GM19397 (cell line): Measurements from ENCODE around the gene CAMKV.
"Not testable (repeated sequence)": the region's sequence is repeated elsewhere in the genome, so short reads cannot be mapped to it uniquely, and the experiment has no call there.

ENCODE experiments used
- ATAC-seq: cut with Tn5 transposase; IDR thresholded peaks from one replicate; pipeline ENCODE4 v1.9.1; 2021; ENCODE audit warnings: mild to moderate bottlenecking, moderate library complexity; ENCODE audit not compliant: unreplicated experiment

Gene CAMKV

DNA sequence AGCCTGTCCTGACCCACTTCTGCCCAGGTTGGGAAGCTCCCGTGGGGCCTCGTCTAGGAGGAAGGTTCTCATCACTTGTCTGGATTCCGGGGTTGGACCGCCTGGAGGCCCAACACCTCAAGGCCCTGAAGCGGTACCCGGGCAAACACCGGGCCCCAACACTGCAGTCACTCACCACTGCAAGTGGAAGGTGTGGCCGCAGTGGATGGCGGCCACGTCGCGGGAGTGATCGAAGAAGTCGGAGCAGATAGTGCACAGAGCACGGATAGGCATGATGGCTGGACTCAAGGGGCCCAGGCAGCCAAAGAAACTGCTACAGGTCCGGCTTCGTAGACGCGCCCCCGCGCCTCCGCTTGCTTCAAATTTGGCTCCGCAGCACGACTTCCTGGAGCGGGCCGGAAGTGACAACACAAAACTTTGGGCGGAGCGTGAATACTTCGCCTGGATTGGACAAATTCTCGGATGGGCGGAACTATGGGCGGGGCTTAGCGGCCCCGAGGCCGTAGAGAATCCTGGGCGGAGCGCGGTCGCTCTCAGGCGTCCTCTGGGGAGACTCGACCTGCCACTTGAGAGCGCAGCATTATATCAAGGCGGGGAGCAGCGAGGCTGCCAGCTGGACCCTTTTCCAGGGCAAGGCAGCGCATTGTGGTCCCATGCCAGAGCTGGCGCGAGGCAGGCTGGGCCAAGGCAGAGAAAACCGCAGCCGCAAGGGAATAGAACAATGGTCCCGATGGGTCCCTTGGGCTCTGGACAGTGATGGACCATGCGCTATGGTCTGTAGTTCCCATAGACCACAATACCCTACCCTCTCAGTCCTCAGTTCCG, 13.3 kb downstream of the CAMKV start, which contains the start of gene TRAIP:
TSS of gene TRAIP (minus strand) at position 384 of the 825 bp plus-strand sequence. CDS start at position 273, 111 bp downstream.
- peak; percentile 89 for ATAC-seq

DNA sequence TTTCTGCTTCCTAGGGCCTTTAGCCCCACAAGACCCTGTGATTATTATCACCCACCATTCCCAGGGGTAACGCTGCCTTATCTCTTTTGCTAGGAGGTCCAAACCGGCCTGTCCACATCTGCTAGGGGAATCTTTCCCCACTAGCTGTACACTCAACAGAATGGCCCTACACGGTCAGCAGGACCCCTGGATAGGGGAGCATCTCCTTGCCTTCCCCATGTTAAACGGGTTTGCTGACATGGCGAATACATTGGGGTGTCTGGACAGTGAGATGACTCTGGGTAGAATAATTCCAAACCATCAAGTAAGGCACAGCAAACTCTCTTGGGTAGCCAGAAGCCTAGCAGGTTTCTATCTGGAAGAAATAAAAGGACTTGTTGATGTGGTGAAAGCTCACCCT, 14.0 kb downstream of the CAMKV start:
- no peak for ATAC-seq

DNA sequence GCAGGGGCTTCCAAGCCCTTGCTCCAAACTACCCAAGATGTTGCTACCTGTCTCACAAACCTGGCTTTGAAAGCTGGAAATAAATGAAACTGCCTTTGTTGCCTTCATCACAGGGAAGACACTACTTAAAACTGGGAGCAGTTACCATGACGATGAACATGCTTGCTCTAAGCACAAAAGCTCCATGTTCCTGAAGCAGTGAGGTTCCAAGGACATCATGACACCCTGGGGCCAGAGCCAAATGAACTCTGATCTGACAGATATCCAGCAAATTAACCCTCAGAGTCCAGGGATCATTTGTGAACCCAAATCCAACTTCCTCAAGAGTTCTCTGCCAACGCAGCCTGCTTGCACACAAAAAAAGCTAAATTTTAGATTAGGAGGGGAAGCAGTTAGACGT, 24.0 kb downstream of the CAMKV start:
- no peak for ATAC-seq

DNA sequence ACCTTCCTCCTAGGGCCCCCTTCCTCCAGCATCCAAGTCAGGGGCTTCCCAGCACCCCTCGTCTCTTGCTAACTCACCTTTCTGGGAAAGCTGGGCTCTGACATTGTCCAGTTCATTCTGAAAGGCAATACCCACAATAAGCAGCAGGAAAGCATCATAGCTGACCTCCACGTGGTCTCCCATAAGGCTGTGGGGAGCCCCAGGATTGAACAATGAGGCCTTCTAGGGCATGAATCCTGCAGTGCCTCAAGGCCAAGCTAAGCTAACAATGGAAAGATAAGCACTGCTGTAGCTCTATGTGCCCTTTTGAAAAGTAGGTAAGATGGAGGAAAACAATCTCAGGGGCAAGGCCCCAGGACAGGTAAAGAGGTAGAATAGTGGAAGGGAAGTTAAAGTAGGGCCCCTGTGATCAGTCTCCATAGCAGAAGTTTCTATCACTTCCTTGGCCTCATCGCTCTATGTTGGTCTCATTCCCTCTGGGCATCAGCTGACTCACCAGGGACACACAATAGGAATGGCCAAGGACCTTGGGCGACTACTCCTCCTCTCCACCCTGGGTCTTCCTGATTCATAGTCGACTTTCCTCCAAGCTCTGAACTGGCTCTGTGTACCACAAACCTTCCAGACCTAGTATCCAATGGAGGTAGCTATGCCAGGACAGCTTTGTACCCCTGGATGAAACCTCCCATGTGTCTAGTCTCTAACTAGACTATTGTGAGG, 25.1 kb downstream of the CAMKV start:
- no peak for ATAC-seq

DNA sequence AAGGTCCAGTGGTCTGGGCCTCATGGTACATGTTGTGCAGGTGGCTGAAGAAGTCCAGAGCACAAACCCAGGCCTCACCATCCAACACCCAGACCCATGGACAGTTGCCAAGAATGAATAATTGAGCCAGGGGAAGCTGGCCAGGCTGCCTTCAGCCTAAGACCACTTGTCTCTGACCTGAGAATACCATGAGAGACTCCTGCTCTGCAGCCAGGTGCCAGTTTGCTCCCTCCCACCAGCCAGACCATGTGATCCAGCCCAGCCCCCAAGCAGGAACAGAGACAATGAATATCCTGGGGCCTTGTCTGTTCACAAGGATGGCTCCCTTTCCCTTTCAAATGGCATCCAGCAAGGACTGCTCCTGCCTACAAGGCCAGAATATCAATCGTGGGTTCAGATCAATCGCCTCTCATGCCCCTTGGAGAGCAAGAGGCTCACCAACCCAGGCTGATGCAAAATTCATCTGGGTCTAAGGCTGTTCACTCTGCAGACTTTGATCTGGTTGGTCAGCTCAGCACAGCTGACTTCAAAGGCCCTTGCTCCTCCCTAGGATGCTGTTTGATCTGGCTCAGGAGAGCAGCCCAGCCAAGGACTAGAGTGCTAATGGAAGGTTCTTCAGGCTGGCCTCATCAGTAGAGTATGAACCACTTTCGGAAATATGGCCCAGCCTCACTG, 26.7 kb downstream of the CAMKV start:
- ATAC-seq, result no peak

DNA sequence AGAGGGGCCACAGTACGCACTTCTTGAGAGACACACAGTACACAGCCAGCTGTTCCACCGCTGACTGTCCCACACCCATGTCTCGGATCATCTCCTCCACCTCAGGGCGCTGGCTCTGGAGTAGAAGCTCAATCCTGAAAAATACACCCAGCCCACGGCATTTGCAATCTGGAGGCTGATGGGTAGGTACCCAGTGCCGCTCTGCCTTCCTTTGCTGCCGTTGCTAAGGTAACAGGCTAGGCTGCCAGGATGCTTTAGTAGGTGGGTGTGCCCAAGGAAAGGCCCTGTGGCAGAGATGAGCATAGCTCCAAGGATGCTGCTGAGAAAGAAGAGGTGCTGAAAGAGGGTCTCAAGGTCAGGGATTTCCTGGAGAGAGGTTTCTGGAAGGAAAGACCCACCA, 27.9 kb downstream of the CAMKV start:
- no peak for ATAC-seq

DNA sequence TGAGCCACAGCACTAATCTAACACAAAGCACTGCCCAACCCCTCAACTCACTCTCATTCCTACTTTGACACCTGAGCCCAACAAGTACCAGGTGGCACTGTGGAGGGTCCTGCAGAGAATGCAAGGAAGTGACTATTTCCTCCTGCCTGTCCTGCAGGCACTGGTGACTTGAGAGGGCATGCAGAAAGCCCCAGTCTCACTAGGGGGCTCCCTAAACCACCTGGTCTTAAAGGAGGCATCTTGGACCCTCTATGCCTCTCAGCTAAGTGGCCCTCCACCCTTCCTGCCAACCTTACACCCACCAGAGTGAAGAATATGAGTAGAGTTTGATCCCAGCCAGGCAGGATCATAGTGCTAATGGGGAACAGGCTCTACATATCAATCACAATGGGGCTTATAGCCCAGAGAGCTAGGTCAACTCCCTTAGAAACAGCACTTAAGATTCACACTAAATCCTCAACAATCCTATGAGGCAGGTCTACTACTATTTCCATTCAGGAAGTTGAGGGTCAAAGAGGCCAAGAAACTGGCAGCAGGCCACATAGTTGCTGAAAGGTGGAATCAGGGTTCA, 28.5 kb downstream of the CAMKV start:
- no peak for ATAC-seq

DNA sequence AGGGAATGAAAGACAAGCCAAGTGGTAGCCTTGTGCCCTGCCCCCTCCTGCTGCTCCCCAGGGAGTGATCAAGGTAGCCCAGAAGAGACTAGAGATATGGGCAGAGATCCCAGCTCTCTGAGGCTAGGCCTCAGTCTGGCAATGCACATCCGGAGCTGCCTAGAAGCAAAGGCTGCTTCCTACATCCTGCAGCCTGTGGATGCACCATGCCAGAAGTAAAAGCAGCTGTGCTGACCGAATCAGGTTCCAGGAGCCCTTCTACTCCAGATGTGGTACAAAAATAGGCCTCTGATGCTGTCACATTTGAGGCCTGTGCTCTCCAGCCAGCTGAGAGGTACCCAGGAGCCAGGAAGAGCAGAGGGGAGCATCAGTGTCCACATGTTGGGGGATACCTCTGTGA, 29.3 kb downstream of the CAMKV start:
- ATAC-seq, result no peak

DNA sequence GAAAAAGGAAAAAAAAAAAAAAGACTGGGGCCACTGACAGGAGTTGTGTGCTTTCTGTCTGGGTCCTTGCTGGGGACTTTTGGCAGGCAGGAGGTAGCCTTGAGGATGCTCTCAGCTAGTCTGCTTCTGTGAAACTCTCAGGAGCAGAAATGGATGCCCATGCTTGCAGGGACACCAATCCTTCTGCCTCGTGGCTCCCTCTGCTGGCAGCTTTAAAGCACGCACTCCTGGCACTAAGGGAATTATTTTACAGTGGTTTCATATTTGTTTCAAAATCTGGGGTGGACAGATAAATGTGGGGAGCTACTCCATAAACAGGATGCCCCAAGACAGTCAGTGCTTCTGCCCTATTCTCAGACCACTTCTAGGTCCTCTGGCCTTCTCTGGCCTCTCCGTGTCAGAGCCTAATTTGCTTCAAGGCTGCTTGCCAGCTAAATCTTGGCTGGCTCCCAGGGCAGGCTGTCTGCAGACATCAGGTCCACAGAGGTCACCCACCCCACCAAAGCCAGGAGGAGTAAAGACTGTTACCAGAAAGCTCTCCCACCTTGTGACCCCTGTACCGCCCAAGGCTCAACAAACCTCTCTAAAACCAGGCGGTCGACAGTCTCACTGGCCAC, 30.4 kb downstream of the CAMKV start:
- ATAC-seq, result no peak

DNA sequence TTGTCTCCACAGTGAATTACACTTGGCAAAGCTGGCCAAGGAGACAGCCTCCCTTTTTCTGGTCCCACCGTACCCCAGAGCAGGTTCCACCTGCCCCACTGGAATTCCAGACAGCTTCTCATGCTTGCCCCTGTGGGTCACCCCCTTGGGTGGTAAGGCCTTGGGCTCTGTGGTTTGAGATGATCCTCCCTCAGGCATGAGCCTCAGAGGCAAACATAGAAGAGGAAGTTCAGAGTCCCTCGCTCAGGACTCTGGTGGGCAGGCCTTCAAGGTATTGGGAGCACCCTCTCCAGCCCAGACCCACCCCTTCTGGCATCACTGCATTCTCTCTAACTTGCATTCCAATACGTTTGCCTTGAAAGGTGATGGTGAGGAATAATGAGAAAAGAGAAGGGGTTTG, 38.4 kb downstream of the CAMKV start:
- no peak for ATAC-seq

DNA sequence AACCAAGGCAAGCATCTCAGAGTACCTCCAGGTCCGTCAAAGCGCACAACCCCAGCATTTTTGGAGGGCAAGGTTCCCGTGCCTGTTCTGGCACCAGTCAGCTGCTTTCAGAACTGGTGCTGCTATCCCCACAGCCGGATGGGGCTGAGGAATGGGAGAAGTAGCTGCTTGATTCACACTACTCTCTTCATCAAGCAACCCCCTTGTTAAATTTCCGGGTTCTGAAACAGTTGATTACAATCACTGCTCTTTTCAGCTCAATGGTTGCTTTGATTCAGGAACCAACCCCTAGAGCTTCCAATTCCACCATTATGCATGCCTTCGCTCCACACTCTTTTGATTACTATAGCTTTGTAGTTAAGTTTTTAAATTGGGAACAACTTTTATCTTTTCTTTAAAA, 43.7 kb downstream of the CAMKV start:
- no peak for ATAC-seq

DNA sequence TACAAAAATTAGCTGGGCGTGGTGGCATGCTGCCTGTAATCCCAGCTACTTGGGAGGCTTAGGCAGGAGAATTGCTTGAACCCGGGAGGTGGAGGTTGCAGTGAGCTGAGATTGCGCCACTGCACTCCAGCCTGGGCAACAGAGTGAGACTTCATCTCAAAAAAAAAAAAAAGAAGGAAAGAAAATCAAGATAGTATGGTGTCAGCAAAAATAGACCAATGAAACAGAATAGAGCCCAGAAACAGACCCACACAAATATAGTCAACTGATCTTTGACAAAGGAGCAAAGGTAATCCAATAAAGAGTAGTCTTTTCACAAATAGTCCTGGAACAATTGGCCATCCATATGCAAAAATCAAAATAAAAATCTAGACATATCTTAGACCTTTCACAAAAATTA, 46.6 kb downstream of the CAMKV start:
- ATAC-seq, result not testable (repeated sequence)

DNA sequence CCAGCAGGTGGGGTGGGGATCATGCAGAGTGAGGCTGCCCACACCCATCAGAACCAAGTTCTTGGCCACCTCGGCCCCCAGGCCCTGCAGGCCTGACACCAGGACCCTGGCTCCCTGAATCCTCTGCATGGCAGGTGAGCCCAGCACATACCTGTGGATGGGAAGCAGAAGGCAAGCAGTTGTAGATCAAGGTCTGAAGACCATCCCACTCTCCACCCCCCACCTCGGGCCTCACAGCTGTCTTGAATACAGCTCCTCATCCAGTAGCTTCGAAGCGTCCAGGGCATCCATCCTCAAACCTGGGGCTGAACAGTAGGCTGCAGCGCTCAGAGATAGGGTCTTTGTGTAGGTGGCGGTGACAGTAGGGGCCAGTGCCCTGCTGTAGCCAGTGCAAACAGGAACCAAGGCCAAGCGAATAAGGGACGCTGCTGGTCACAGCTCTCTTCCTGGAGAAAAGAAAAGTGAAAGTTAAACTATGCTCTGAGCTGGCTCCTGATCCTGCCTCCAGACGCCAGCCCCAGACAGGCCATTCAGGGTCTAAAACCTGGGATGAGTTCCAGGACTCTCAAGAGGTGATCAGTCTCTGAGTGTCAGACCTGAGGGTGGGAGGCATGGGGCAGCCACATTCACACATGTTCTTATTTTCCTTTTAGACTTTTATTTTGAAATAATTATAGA, 56.1 kb downstream of the CAMKV start, which contains the start of gene UBA7:
TSS of gene UBA7 (minus strand) at position 457 of the 678 bp plus-strand sequence. CDS start at position 291, 166 bp downstream.
- no peak for ATAC-seq

DNA sequence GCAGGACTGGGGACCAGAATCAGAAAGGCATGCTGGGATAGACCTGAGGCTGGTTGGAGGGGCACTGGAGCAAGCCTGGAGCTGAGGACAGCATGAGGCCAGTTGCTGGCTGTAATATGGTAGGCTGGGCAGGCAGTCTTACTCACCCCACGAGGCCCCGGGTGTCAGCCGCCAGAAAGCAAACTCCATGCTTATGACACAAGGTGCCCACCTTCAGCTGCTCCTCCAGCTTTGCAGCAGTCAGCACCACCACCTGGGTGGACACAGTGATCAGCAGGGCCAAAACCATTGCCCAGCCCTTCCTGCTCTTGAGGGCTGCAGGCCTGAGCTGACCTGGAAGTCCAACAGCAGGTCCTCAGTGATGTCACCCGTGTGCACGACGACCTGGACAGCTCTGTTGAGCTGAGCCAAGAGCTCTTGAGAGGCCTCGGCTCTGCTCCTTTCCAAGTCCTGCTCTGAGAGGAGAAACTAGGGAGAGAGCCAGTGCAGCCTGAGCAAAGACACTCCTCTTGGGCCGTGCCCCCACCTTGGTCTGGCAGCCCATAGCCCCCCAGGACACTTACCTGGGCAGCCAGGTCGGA, 56.7 kb downstream of the CAMKV start:
- ATAC-seq, result no peak
